ENCODE measurements around the gene TFR2. TPM values are rescaled to one million over a fixed set of nuclear protein-coding genes. Genes with fewer than 3 reads are reported as not detected.

Gene TFR2
- total and polyA plus RNA-seq, 2 donors (not counting 1 experiment from before 2014, with no cell fraction given) = 0.16 TPM; not detected in 1

GRCh38 chr7:100677308-100678267 is 36.2 kb upstream of the TFR2 start:
- no peak overlapping the region for H3K9ac ChIP-seq (ENCODE audit: insufficient read depth, low read length)
- no peaks in the 10 kb centered on the region for H3K9me3 ChIP-seq (ENCODE audit: control insufficient read depth, insufficient read depth, low read depth, low read length)
- H3K27ac ChIP-seq (ENCODE audit: insufficient read depth, low read length) = no peak overlapping the region
- H4K20me1 ChIP-seq (ENCODE audit: control insufficient read depth, extremely low read depth, insufficient read depth, low read length) = no peaks in the 10 kb centered on the region
- H3K36me3 ChIP-seq (ENCODE audit: control insufficient read depth, insufficient read depth, low read length) = peaks cover 31% of the 10 kb centered on the region
- H3K4me1 ChIP-seq (ENCODE audit: control insufficient read depth, extremely low read depth, insufficient read depth, low read length) = peaks cover 8% of the 10 kb centered on the region
- no peak overlapping the region for H3K4me3 ChIP-seq (replicated peaks in 1 of 4; ENCODE audit: control extremely low read depth in 1 of 4, insufficient read depth in 1 of 4, low read depth in 3 of 4, low read length in 4 of 4)
- no peak for TF ChIP-seq EZH2 (IDR thresholded peaks at IDR 0.05; ENCODE audit: low read length, missing control alignments)
- TF ChIP-seq CTCF (conservative IDR thresholded peaks at IDR 0.05 in 1 of 2, IDR thresholded peaks at IDR 0.05 in 1 of 2; ENCODE audit: low read depth in 1 of 2, low read length in 2 of 2) = no peak
- no peak overlapping the region for H3K4me2 ChIP-seq (ENCODE audit: extremely low read depth, insufficient read depth, low read length)
- no peaks in the 10 kb centered on the region for H3K27me3 ChIP-seq (ENCODE audit: control insufficient read depth, insufficient read depth, low read length)
- no peak for DNase-seq (ENCODE audit: low read depth in 2 of 2)
- H3K79me2 ChIP-seq (ENCODE audit: control insufficient read depth, insufficient read depth, low read length) = peaks cover 40% of the 10 kb centered on the region
- H2AFZ ChIP-seq (ENCODE audit: low read length) = no peak overlapping the region

DNA sequence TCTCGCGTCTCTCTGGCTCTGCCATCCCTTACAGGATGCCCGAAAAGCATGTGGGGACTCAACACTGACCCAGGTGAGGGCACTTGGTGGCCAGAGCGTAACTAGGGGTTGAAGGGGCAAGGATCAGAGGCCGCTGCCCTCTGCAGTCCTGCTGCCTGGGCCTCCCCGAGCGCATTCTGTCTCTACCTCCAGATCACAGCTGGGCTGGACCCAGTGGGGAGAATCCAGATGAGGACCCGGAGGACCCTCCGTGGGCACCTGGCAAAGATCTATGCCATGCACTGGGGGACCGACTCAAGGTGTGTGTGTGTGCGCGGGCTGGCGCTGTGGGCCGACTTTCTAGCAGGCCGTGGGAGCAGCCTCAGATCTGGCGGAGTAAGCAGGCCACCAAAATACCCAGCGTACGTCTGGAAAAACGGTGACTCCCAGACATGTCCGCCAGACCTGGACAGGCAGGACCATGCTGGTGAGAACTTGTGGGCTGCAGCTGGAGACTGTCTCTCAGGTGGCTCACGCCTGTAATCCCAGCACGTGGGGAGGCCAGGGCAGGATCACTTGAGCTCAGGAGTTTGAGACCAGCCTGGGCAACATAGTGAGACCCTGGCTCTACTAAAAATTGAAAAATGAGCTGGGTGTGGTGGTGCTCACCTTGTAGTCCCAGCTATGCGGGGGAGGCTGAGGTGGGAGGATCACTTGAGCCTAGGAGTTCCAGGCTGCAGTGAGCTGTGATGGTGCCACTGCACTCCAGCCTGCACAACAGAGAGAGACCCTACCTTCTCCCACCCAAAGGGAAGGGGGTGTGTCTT is 35.4 kb upstream of the TFR2 start:
- peaks cover 3% of the 10 kb centered on the region for H3K4me1 ChIP-seq (ENCODE audit: control insufficient read depth, extremely low read depth, insufficient read depth, low read length)
- peaks cover 24% of the 10 kb centered on the region for H3K36me3 ChIP-seq (ENCODE audit: control insufficient read depth, insufficient read depth, low read length)
- H3K27me3 ChIP-seq (ENCODE audit: control insufficient read depth, insufficient read depth, low read length) = no peaks in the 10 kb centered on the region
- no peaks in the 10 kb centered on the region for H4K20me1 ChIP-seq (ENCODE audit: control insufficient read depth, extremely low read depth, insufficient read depth, low read length)
- H3K9ac ChIP-seq (ENCODE audit: insufficient read depth, low read length) = no peak overlapping the region
- H3K4me3 ChIP-seq (replicated peaks in 1 of 4; ENCODE audit: control extremely low read depth in 1 of 4, insufficient read depth in 1 of 4, low read depth in 3 of 4, low read length in 4 of 4) = peak overlapping the region; percentile 25 to 92 (median 63)
- H2AFZ ChIP-seq (ENCODE audit: low read length) = no peak overlapping the region
- H3K4me2 ChIP-seq (ENCODE audit: extremely low read depth, insufficient read depth, low read length) = peak overlapping the region; percentile 79
- no peaks in the 10 kb centered on the region for H3K9me3 ChIP-seq (ENCODE audit: control insufficient read depth, insufficient read depth, low read depth, low read length)
- no peak for DNase-seq (ENCODE audit: low read depth in 2 of 2)
- no peak overlapping the region for H3K27ac ChIP-seq (ENCODE audit: insufficient read depth, low read length)
- peaks cover 40% of the 10 kb centered on the region for H3K79me2 ChIP-seq (ENCODE audit: control insufficient read depth, insufficient read depth, low read length)
- TF ChIP-seq EZH2 (IDR thresholded peaks at IDR 0.05; ENCODE audit: low read length, missing control alignments) (no peak), CTCF (conservative IDR thresholded peaks at IDR 0.05 in 1 of 2, IDR thresholded peaks at IDR 0.05 in 1 of 2; ENCODE audit: low read depth in 1 of 2, low read length in 2 of 2) (no peak)

Measured in fibroblast of lung (primary cell).